Fibroblast of lung (primary cell): Measurements from ENCODE around the gene SCOC. TPM values are rescaled to one million over a fixed set of nuclear protein-coding genes. Genes with fewer than 3 reads are reported as not detected.

Experiments used
- DNase-seq, 2 donors: peaks; one replicate each; pipeline versions ENCODE4 v3.0.0 to v3.0.0-alpha.2; 2010; ENCODE audit warnings: low read depth in 2 of 2
- H2AFZ ChIP-seq: 2 replicates; pipeline ENCODE4 v1.5.1; 2012; ENCODE audit warnings: low read length, control low read depth, inconsistent platforms
- H3K27ac ChIP-seq: 2 replicates; pipeline ENCODE4 v1.5.1; 2011; ENCODE audit warnings: low read length, control low read depth; ENCODE audit not compliant: insufficient read depth
- H3K27me3 ChIP-seq: 2 replicates; pipeline ENCODE4 v1.5.1; 2011; ENCODE audit warnings: mild to moderate bottlenecking, low read length; ENCODE audit not compliant: control insufficient read depth, insufficient read depth
- H3K36me3 ChIP-seq: 2 replicates; pipeline ENCODE4 v1.5.1; 2011; ENCODE audit warnings: low read length; ENCODE audit not compliant: control insufficient read depth, insufficient read depth
- H3K4me1 ChIP-seq: 2 replicates; pipeline ENCODE4 v1.5.1; 2011; ENCODE audit warnings: low read length; ENCODE audit not compliant: control insufficient read depth, insufficient read depth; ENCODE audit errors: extremely low read depth
- H3K4me2 ChIP-seq: 2 replicates; pipeline ENCODE4 v1.5.1; 2011; ENCODE audit warnings: low read length, control low read depth; ENCODE audit not compliant: insufficient read depth; ENCODE audit errors: extremely low read depth
- H3K4me3 ChIP-seq, 4 experiments: fragments of 200-600 bp in 1 of 4; sonication (generic) in 1 of 4; replicated peaks in 1 of 4; 2 replicates each; pipeline ENCODE4 v1.5.1; 2011 to 2016; ENCODE audit warnings: low read length in 4 of 4, low read depth in 3 of 4, mild to moderate bottlenecking in 3 of 4, control low read depth in 2 of 4, inconsistent platforms in 1 of 4, mixed read lengths in 1 of 4; ENCODE audit not compliant: insufficient read depth in 1 of 4; ENCODE audit errors: control extremely low read depth in 1 of 4
- H3K79me2 ChIP-seq: 2 replicates; pipeline ENCODE4 v1.5.1; 2012; ENCODE audit warnings: mild to moderate bottlenecking, low read length, inconsistent platforms; ENCODE audit not compliant: control insufficient read depth, insufficient read depth
- H3K9ac ChIP-seq: 2 replicates; pipeline ENCODE4 v1.5.1; 2011; ENCODE audit warnings: mild to moderate bottlenecking, low read length, control low read depth; ENCODE audit not compliant: insufficient read depth
- H3K9me3 ChIP-seq: 2 replicates; pipeline ENCODE4 v1.5.1; 2012; ENCODE audit warnings: low read depth, low read length; ENCODE audit not compliant: control insufficient read depth, insufficient read depth
- H4K20me1 ChIP-seq: 2 replicates; pipeline ENCODE4 v1.5.1; 2011; ENCODE audit warnings: low read length; ENCODE audit not compliant: control insufficient read depth, insufficient read depth; ENCODE audit errors: extremely low read depth
- CTCF ChIP-seq, 2 donors: IDR thresholded peaks in 1 of 2; conservative IDR thresholded peaks in 1 of 2; 1 replicate in 1 of 2; 2 replicates in 1 of 2; pipeline ENCODE4 v1.5.1; 2011 to 2012; ENCODE audit warnings: low read length in 2 of 2, control low read depth in 1 of 2, inconsistent platforms in 1 of 2, low read depth in 1 of 2, mild to moderate bottlenecking in 1 of 2
- EZH2 ChIP-seq: IDR thresholded peaks from 2 replicates; pipeline ENCODE4 v1.5.1; 2012; ENCODE audit warnings: low read length, control low read depth, mild to moderate bottlenecking; ENCODE audit errors: missing control alignments
- polyA plus RNA-seq, 2 donors: library from polyadenylated mRNA; depleted of rRNA in 1 of 2; stranded (reverse) in 1 of 2; unstranded in 1 of 2; fragments of >200 nt; gene quantifications; 2 replicates each; pipeline ENCODE4 v1.2.1, GENCODE V29; 2011 to 2012; ENCODE audit warnings: missing spikeins in 1 of 2
- total RNA-seq: library from RNA; depleted of rRNA; stranded (reverse); fragments of >200 nt; gene quantifications from 2 replicates; pipeline ENCODE4 v1.2.1, GENCODE V29; 2014

Gene SCOC
- total and polyA plus RNA-seq, 2 donors (not counting 1 experiment from before 2014, with no cell fraction given): 40.1 to 72.3 TPM

- Histone ChIP-seq H3K4me2 (no peak overlapping the region), H3K36me3 (no peaks in the 10 kb centered on the region), H3K4me1 (no peaks in the 10 kb centered on the region), H3K9me3 (no peaks in the 10 kb centered on the region), H3K9ac (no peak overlapping the region), H2AFZ (no peak overlapping the region), H3K27me3 (peaks cover 2% of the 10 kb centered on the region), H3K79me2 (no peaks in the 10 kb centered on the region), H3K27ac (no peak overlapping the region), H3K4me3 (no peak overlapping the region), H4K20me1 (no peaks in the 10 kb centered on the region)
- no peak for DNase-seq
- no peak for TF ChIP-seq CTCF (conservative IDR thresholded peaks at IDR 0.05 in 1 of 2, IDR thresholded peaks at IDR 0.05 in 1 of 2; ENCODE audit: low read depth in 1 of 2, low read length in 2 of 2)
- no peak for TF ChIP-seq EZH2
Observed at GRCh38 chr4:140342620-140343019, 30.8 kb upstream of the SCOC start.

- Histone ChIP-seq H3K9ac (no peak overlapping the region), H3K4me2 (no peak overlapping the region), H3K36me3 (no peaks in the 10 kb centered on the region), H3K4me3 (no peak overlapping the region), H4K20me1 (no peaks in the 10 kb centered on the region), H3K27me3 (peaks cover 2% of the 10 kb centered on the region), H3K79me2 (no peaks in the 10 kb centered on the region), H3K4me1 (no peaks in the 10 kb centered on the region), H3K27ac (no peak overlapping the region), H2AFZ (no peak overlapping the region), H3K9me3 (no peaks in the 10 kb centered on the region)
- DNase-seq: peak in 1 of 2 donors; percentile 40
- TF ChIP-seq CTCF (conservative IDR thresholded peaks at IDR 0.05 in 1 of 2, IDR thresholded peaks at IDR 0.05 in 1 of 2; ENCODE audit: low read depth in 1 of 2, low read length in 2 of 2): no peak
- TF ChIP-seq EZH2: no peak
Observed at GRCh38 chr4:140343303-140343702, 30.1 kb upstream of the SCOC start.

GRCh38 chr4:140344101-140344500 lies 29.3 kb upstream of the SCOC start:
- H3K4me2 ChIP-seq: no peak overlapping the region
- H3K36me3 ChIP-seq: no peaks in the 10 kb centered on the region
- H3K4me1 ChIP-seq: no peaks in the 10 kb centered on the region
- H3K27ac ChIP-seq: no peak overlapping the region
- DNase-seq: peak; percentile 47 to 56
- H3K9ac ChIP-seq: no peak overlapping the region
- H3K27me3 ChIP-seq: peaks cover 2% of the 10 kb centered on the region
- no peak overlapping the region for H3K4me3 ChIP-seq
- no peak for TF ChIP-seq CTCF (conservative IDR thresholded peaks at IDR 0.05 in 1 of 2, IDR thresholded peaks at IDR 0.05 in 1 of 2; ENCODE audit: low read depth in 1 of 2, low read length in 2 of 2)
- TF ChIP-seq EZH2: no peak
- no peaks in the 10 kb centered on the region for H4K20me1 ChIP-seq
- H3K9me3 ChIP-seq: no peaks in the 10 kb centered on the region
- H2AFZ ChIP-seq: no peak overlapping the region
- H3K79me2 ChIP-seq: no peaks in the 10 kb centered on the region
